Thoracic aorta (tissue), 2 donors: ENCODE results near the gene PLD5. TPM values are rescaled to one million over a fixed set of nuclear protein-coding genes. Genes with fewer than 3 reads are reported as not detected.
"Not testable (repeated sequence)": the region's sequence is repeated elsewhere in the genome, so short reads cannot be mapped to it uniquely, and the experiment has no call there.

Experiments used
- ATAC-seq: fragments of 150-250 bp; one replicate; pipeline ENCODE4 v1.8.0; 2017; ENCODE audit warnings: low read depth; ENCODE audit not compliant: insufficient number of reproducible peaks, low FRiP score
- DNase-seq: peaks from one replicate; pipeline ENCODE4 v3.0.0-alpha.2; 2020; ENCODE audit warnings: low spot score
- H3K27ac ChIP-seq, 2 donors: fragments of 200-600 bp; sonication (generic); 1 replicate in 1 of 2; 2 replicates in 1 of 2; pipeline ENCODE4 v1.5.1; 2016; ENCODE audit warnings: mild to moderate bottlenecking in 2 of 2, moderate library complexity in 2 of 2
- H3K27me3 ChIP-seq: fragments of 200-600 bp; sonication (generic); replicated peaks from 2 replicates; pipeline ENCODE4 v1.6.0; 2016; ENCODE audit warnings: mild to moderate bottlenecking; ENCODE audit not compliant: insufficient read depth
- H3K36me3 ChIP-seq: fragments of 200-600 bp; sonication (generic); one replicate; pipeline ENCODE4 v1.5.1; 2016
- H3K4me1 ChIP-seq, 2 donors: fragments of 200-600 bp; sonication (generic); 1 replicate in 1 of 2; 2 replicates in 1 of 2; pipeline versions ENCODE4 v1.5.1 to v1.6.0; 2016; ENCODE audit warnings: low read depth in 2 of 2, mild to moderate bottlenecking in 1 of 2; ENCODE audit not compliant: control insufficient read depth in 1 of 2
- H3K4me3 ChIP-seq: fragments of 200-600 bp; sonication (generic); 2 replicates; pipeline ENCODE4 v1.5.1; 2016; ENCODE audit warnings: mild to moderate bottlenecking
- H3K9me3 ChIP-seq: fragments of 200-600 bp; sonication (generic); 2 replicates; pipeline ENCODE4 v1.5.1; 2016
- total RNA-seq, 2 donors: library from RNA; depleted of rRNA; stranded (reverse); fragments of >200 nt; gene quantifications; one replicate each; pipeline versions ENCODE4 v1.1.0 to v1.2.3, GENCODE V29; 2016
- TF ChIP-seq, protein P1 (sequence below): fragments of 200-600 bp; sonication (generic); IDR thresholded peaks from one replicate; pipeline ENCODE4 v1.5.1; 2019; ENCODE audit warnings: antibody characterized with exemption

The PLD5 gene
- total RNA-seq, 2 donors from 2014 or later: 12.2 to 23.9 TPM

DNA sequence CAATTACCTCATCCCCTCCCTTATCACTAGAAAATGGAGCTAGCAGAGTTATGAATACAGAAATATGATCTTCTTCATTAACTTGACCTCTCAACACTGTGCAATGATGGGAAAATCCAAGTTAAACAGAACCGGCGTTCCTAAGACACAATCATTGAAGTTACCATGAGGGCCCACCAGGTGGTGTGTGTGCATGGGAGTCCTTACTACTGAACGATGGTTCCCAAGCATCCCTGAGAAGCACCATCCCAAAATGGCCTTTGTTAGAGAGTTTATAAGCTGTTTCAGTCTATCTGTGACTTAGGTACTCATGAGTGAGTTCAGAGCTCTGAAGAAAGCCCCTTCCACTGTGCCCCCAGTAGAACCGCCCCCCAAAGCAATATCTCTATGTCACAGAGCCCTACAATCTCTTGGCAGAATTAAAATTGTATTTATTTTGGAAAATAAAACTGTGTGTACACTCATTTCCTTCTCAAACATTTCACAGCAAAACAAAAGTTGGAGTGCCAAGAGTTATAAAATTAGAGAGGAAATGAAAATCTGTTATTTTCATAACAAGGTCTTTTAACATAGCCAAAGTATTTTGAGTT is 56.8 kb downstream of the PLD5 start:
- ATAC-seq (peak; percentile 66), DNase-seq (peak; percentile 23)
- Histone ChIP-seq H3K27ac (peak overlapping the region; percentile 26 to 37), H3K4me1 (peaks cover 6 to 21% of the 10 kb centered on the region in 2 donors), H3K4me3 (no peak overlapping the region), H3K9me3 (no peaks in the 10 kb centered on the region), H3K27me3 (no peaks in the 10 kb centered on the region), H3K36me3 (no peaks in the 10 kb centered on the region)
- TF ChIP-seq, protein P1, sequence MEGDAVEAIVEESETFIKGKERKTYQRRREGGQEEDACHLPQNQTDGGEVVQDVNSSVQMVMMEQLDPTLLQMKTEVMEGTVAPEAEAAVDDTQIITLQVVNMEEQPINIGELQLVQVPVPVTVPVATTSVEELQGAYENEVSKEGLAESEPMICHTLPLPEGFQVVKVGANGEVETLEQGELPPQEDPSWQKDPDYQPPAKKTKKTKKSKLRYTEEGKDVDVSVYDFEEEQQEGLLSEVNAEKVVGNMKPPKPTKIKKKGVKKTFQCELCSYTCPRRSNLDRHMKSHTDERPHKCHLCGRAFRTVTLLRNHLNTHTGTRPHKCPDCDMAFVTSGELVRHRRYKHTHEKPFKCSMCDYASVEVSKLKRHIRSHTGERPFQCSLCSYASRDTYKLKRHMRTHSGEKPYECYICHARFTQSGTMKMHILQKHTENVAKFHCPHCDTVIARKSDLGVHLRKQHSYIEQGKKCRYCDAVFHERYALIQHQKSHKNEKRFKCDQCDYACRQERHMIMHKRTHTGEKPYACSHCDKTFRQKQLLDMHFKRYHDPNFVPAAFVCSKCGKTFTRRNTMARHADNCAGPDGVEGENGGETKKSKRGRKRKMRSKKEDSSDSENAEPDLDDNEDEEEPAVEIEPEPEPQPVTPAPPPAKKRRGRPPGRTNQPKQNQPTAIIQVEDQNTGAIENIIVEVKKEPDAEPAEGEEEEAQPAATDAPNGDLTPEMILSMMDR: peak; percentile 79

DNA sequence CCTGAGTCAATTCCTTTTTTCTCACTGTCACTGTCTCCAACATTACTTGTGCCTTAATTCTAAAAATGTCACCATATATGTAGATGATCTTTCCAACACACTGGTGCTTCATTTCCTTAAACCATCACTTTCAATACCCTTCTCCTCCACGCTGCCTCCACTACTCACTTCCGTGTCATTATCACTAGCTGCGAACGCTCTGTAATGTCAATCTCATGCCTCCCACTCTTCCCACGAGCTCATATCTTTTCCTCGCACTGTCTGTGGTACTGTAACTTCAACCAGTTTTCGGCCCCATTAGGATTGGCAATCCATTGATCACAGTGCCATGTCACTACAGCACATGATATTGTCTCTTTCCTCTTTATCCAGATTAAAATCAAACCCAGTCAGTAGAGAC is 61.6 kb downstream of the PLD5 start:
- no peak for ATAC-seq

DNA sequence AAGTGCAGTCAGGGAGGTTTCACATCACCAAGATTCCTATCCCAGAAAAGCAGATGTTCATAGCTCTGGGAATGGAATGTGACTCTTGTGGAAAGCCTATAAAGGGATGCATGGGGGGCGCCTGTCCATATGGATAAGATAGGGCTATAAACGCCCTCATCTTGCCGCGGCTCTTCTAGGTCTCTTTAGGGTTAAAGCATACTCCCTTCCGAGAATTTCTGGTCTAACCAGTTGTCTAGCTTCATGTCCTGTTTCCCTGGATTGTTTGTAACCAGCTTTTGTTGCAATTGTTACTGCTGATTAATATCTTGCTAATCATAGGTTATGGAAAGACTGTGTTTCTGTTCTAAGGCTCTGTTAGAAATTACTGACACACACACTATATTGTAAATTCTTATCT is 64.8 kb downstream of the PLD5 start:
- H3K27ac ChIP-seq, H3K27me3 ChIP-seq, H3K36me3 ChIP-seq, DNase-seq, H3K9me3 ChIP-seq, H3K4me1 ChIP-seq, H3K4me3 ChIP-seq, ATAC-seq: not testable (repeated sequence)

More for the DNA sequence above, 61.6 kb downstream of the PLD5 start:
- Histone ChIP-seq H3K4me1 (peaks cover under 1 to 2% of the 10 kb centered on the region in 2 donors), H3K9me3 (no peaks in the 10 kb centered on the region), H3K36me3 (no peaks in the 10 kb centered on the region), H3K27me3 (no peaks in the 10 kb centered on the region), H3K4me3 (no peak overlapping the region), H3K27ac (no peak overlapping the region)
- TF ChIP-seq, protein P1: no peak
- no peak for DNase-seq

DNA sequence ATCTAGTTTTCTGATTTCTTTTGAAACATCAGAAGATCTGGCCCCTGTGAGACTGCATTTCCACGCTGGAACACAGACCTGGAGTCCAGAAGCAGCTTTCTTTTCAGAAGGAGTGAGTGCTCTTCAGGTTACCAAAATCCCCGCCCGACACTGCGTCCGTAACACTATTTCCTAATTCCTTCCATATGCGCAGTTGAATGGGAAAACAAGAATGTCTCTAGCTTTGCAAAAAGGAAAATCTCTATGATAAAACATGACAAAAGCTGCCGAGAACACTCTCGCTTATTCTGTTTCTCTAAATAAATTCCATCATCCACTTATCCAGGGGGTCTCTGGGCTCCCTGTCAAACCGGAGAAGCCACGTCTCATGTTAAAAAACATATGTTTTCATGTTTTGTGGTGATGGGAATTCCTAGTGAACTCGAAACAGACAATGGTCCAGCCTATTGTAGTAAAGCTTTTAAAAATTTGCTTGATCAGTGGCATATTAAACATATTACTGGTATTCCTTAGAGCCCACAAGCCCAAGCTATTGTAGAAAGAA is 67.7 kb downstream of the PLD5 start:
- TF ChIP-seq, protein P1: no peak
- ATAC-seq (no peak), DNase-seq (no peak)
- Histone ChIP-seq H3K4me3 (no peak overlapping the region), H3K27me3 (no peaks in the 10 kb centered on the region), H3K4me1 (no peaks in the 10 kb centered on the region), H3K36me3 (no peaks in the 10 kb centered on the region), H3K27ac (no peak overlapping the region), H3K9me3 (no peaks in the 10 kb centered on the region)

DNA sequence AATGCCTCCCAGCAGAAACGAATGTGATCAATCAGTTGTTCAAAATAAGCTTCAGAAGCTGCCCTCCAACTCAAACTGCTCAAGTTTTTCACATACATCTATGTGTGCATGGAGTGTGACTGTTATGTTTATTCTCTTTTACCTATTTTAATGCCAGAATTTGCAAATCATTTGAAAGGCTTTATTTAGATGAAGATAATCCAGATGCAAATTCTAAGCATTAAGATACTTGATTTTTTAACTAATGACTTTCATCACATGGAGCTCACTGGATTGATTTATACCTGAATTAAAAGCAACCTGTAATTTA is 69.5 kb downstream of the PLD5 start:
- TF ChIP-seq, protein P1: no peak
- Histone ChIP-seq H3K4me1 (peaks cover 0 to 3% of the 10 kb centered on the region in 2 donors), H3K36me3 (no peaks in the 10 kb centered on the region), H3K9me3 (no peaks in the 10 kb centered on the region), H3K27me3 (no peaks in the 10 kb centered on the region), H3K4me3 (no peak overlapping the region), H3K27ac (no peak overlapping the region)
- no peak for DNase-seq
- no peak for ATAC-seq
